Fibroblast of mammary gland (primary cell): ENCODE results near the gene LRRC8C.

Experiments used
- DNase-seq: peaks from one replicate; pipeline ENCODE4 v3.0.0-alpha.2; 2010; ENCODE audit warnings: low read depth
- H3K4me3 ChIP-seq: 2 replicates; pipeline ENCODE4 v1.5.1; 2011; ENCODE audit warnings: low read depth, mild to moderate bottlenecking, low read length, moderate library complexity; ENCODE audit not compliant: control insufficient read depth
- TF ChIP-seq, protein P1 (sequence below): conservative IDR thresholded peaks from 2 replicates; pipeline ENCODE4 v1.5.1; 2011; ENCODE audit warnings: low read depth, low read length, inconsistent platforms; ENCODE audit not compliant: control insufficient read depth, insufficient read depth

The LRRC8C gene

DNA sequence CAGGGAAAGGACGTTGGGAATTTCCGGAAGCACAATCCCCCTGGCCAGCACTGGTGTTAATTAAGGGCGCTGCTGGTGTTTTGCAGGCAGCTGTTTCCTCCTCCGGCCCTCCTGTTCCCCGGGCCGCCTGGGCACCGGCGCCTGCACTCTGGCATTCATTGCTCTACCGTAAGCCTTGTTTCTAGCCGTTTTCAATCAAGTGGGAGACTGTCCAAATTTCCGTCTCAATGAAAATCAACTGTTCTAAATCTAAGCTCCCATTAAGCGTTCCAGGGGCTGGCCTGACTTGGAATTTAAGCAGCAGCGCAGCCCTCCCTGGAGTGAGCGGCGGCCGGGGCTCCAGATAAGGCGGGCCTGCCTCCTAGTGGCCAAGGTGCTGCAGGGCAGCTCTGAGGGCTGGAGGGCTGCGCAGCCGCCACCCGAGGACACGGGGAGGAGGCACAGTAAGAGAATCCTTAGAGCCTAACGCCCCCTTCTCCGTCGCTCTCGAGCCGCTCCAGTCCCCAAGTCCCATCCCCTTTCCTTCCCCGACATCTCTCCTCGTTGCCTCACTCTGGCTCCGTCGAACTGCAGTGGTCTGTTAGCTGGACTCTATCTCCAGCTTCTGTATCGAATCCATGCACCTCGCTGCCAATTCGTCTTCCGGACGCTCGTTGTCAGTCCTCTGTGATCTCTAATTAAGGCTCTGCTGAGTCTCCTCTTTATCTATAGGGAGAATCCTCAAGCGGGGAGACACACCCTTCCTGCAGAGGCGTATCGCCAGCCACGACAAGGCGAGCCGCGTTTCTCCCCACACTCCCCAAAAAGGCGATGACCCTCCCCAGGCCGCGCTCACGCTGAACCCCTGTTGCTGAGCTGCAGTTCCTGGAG is 130.1 kb downstream of the LRRC8C start:
- TF ChIP-seq, protein P1, sequence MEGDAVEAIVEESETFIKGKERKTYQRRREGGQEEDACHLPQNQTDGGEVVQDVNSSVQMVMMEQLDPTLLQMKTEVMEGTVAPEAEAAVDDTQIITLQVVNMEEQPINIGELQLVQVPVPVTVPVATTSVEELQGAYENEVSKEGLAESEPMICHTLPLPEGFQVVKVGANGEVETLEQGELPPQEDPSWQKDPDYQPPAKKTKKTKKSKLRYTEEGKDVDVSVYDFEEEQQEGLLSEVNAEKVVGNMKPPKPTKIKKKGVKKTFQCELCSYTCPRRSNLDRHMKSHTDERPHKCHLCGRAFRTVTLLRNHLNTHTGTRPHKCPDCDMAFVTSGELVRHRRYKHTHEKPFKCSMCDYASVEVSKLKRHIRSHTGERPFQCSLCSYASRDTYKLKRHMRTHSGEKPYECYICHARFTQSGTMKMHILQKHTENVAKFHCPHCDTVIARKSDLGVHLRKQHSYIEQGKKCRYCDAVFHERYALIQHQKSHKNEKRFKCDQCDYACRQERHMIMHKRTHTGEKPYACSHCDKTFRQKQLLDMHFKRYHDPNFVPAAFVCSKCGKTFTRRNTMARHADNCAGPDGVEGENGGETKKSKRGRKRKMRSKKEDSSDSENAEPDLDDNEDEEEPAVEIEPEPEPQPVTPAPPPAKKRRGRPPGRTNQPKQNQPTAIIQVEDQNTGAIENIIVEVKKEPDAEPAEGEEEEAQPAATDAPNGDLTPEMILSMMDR: peak; percentile 86
- H3K4me3 ChIP-seq: peak overlapping the region; percentile 58
- DNase-seq: peak; percentile 79

DNA sequence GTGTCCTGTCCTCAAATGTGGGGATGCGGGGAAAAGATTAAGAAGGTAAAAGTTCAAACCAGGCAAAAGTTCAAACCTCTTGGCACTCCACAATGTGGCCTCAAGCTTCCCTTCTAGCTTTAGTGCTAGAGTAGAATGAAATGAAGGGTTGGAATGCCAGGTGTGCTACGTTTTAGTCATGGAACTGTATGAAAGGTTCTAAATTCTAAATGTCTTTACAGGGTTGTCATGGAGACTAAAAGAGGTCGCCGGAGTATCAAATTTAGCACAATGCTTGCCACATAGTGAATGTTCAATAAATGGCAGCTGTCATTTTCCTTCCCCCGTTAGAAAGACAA is 130.7 kb downstream of the LRRC8C start:
- TF ChIP-seq, protein P1: no peak
- no peak for DNase-seq

DNA sequence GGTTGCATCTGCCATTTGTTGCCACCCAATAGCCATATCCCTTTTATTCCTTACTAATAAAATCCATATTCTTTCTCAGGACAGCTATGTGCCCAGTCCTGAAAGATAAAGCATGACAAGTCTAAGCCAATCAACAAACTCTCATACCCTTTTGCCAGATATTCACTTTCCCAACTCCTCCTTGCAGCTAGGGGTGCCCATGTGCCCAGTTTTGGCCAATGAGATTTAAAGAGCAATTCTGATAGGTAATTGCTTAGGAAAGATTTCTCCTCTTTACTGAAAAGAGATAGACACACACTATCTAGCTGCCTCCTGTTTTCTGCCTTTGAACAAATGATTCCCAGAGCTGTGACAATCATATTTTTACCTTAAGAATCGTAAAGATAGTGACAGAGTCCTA is 132.9 kb downstream of the LRRC8C start:
- DNase-seq: no peak
- no peak overlapping the region for H3K4me3 ChIP-seq
- TF ChIP-seq, protein P1: no peak

More for the DNA sequence above, 130.7 kb downstream of the LRRC8C start:
- H3K4me3 ChIP-seq: peak overlapping the region; percentile 58

DNA sequence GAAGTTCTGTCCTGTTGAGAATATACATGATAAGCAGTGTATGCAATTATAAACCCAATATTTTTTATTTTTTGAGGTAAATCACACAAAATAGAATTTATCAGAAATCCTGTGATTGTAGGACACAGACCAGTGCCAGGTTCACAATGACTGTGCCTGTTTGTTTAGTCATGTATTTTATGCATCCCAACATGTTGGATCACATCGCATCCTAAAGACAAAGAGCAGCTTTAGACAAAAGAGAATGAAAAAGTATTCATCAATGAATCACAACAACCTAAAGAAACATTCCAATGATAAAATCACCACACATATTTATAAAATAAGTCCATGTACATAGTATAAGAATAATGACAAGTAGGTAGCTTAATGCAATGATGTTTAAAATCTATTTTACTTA is 134.7 kb downstream of the LRRC8C start:
- no peak for DNase-seq
- TF ChIP-seq, protein P1: no peak

More for the DNA sequence above, 134.7 kb downstream of the LRRC8C start:
- no peak overlapping the region for H3K4me3 ChIP-seq
